ENCODE data around the gene COX8A.
"Not testable (repeated sequence)": the region's sequence is repeated elsewhere in the genome, so short reads cannot be mapped to it uniquely, and the experiment has no call there.

COX8A gene

GRCh38 chr11:63969461-63969860 is 5.0 kb upstream of the COX8A start:
- H4K20me1 ChIP-seq (ENCODE audit: insufficient read depth, low read length, poor library complexity, severe bottlenecking) = no peaks in the 10 kb centered on the region
- H3K4me2 ChIP-seq (ENCODE audit: low read depth, low read length, poor library complexity, severe bottlenecking) = no peak overlapping the region
- H3K36me3 ChIP-seq (ENCODE audit: insufficient read depth, low read length) = no peaks in the 10 kb centered on the region
- peaks cover under 1% of the 10 kb centered on the region; the same call in 1 of the 2 replicates for H3K79me2 ChIP-seq (ENCODE audit: insufficient read depth, low read length)
- no peaks in the 10 kb centered on the region for H3K9me2 ChIP-seq (replicated peaks; ENCODE audit: low read depth, low read length)
- no peak overlapping the region for H3K4me3 ChIP-seq (ENCODE audit: low read length, poor library complexity, severe bottlenecking)
- no peaks in the 10 kb centered on the region for H3K27me3 ChIP-seq (ENCODE audit: insufficient read depth, low read length, poor library complexity, severe bottlenecking)
- H2AFZ ChIP-seq (ENCODE audit: low read length) = no peak overlapping the region
- no peaks in the 10 kb centered on the region for H3K9me3 ChIP-seq (ENCODE audit: insufficient read depth, low read depth, low read length)
- H3F3A ChIP-seq (ENCODE audit: low read depth) = no peaks in the 10 kb centered on the region
- H3K4me1 ChIP-seq (ENCODE audit: insufficient read depth, low read length, poor library complexity, severe bottlenecking) = no peaks in the 10 kb centered on the region
- no peak overlapping the region for H3K9ac ChIP-seq (ENCODE audit: low read depth, low read length, poor library complexity, severe bottlenecking)
- TF ChIP-seq CTCF (conservative IDR thresholded peaks at IDR 0.05; ENCODE audit: low read length) = no peak

- H2AFZ ChIP-seq (ENCODE audit: low read length) = no peak overlapping the region
These were observed 3.5 kb upstream of the COX8A start for GRCh38 chr11:63970902-63971301.

GRCh38 chr11:63973912-63974258 is 535 bp upstream of the COX8A start:
- not testable (repeated sequence) for H3K27me3 ChIP-seq (ENCODE audit: insufficient read depth, low read length, poor library complexity, severe bottlenecking); H3K9me3 ChIP-seq (ENCODE audit: insufficient read depth, low read depth, low read length); H3K36me3 ChIP-seq (ENCODE audit: insufficient read depth, low read length); H3K9ac ChIP-seq (ENCODE audit: low read depth, low read length, poor library complexity, severe bottlenecking); H3K9me2 ChIP-seq (replicated peaks; ENCODE audit: low read depth, low read length); H3F3A ChIP-seq (ENCODE audit: low read depth); H2AFZ ChIP-seq (ENCODE audit: low read length)
- H3K79me2 ChIP-seq (ENCODE audit: insufficient read depth, low read length) = peaks cover 45% of the 10 kb centered on the region
- peak overlapping the region; percentile 45 for H3K4me2 ChIP-seq (ENCODE audit: low read depth, low read length, poor library complexity, severe bottlenecking)
- peak overlapping the region; percentile 48 for H3K4me3 ChIP-seq (ENCODE audit: low read length, poor library complexity, severe bottlenecking)
- H4K20me1 ChIP-seq (ENCODE audit: insufficient read depth, low read length, poor library complexity, severe bottlenecking) = peaks cover 16% of the 10 kb centered on the region
- H3K4me1 ChIP-seq (ENCODE audit: insufficient read depth, low read length, poor library complexity, severe bottlenecking) = peaks cover 29% of the 10 kb centered on the region

More at GRCh38 chr11:63970902-63971301, 3.5 kb upstream of the COX8A start:
- H3K4me2 ChIP-seq (ENCODE audit: low read depth, low read length, poor library complexity, severe bottlenecking) = no peak overlapping the region
- no peaks in the 10 kb centered on the region for H3K36me3 ChIP-seq (ENCODE audit: insufficient read depth, low read length)
- H3K27me3 ChIP-seq (ENCODE audit: insufficient read depth, low read length, poor library complexity, severe bottlenecking) = no peaks in the 10 kb centered on the region
- H3K4me1 ChIP-seq (ENCODE audit: insufficient read depth, low read length, poor library complexity, severe bottlenecking) = peaks cover 4% of the 10 kb centered on the region
- H3K9me3 ChIP-seq (ENCODE audit: insufficient read depth, low read depth, low read length) = no peaks in the 10 kb centered on the region
- H3K4me3 ChIP-seq (ENCODE audit: low read length, poor library complexity, severe bottlenecking) = no peak overlapping the region
- no peaks in the 10 kb centered on the region for H3F3A ChIP-seq (ENCODE audit: low read depth)
- H3K9me2 ChIP-seq (replicated peaks; ENCODE audit: low read depth, low read length) = no peaks in the 10 kb centered on the region
- H3K79me2 ChIP-seq (ENCODE audit: insufficient read depth, low read length) = peaks cover 15% of the 10 kb centered on the region
- H4K20me1 ChIP-seq (ENCODE audit: insufficient read depth, low read length, poor library complexity, severe bottlenecking) = no peaks in the 10 kb centered on the region
- no peak for TF ChIP-seq EZH2phosphoT487 (IDR thresholded peaks at IDR 0.05; ENCODE audit: borderline replicate concordance)
- no peak for TF ChIP-seq CTCF (conservative IDR thresholded peaks at IDR 0.05; ENCODE audit: low read length)
- H3K9ac ChIP-seq (ENCODE audit: low read depth, low read length, poor library complexity, severe bottlenecking) = no peak overlapping the region

DNA sequence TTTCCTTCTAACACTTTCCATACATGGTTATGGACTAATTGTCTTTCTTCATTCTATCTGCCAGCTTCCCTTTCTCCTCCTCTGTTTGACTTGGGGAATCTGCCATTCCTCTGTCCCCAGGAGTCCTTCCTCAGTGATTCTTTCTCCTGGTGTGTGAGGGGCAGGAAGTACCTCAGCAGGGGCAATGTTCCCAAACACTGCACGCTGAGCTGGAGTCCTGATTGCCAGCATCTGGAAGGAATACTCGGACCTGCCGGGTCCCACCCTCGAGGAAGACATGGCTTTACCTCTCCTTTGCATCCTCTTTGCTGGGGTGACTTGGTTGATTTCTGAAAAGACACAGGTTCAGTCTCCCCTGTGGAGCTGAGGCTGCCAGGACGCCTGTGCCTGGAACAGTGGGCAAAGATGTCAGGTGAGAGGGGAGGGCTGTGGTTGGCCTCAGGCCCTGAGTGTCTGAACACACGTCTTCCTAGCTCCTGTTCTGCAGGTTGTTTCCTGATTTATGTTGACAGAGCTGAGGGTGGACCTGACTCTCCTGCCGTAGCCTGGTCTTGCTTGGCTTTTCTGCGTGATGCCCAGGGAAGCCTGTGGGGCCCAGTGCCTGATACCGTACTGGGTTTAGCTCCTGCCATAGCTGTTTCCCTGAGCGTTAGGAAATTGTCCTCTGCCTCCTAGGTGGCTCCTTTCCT is 4.3 kb downstream of the COX8A start:
- Histone ChIP-seq H2AFZ (ENCODE audit: low read length) (no peak overlapping the region), H3K9ac (ENCODE audit: low read depth, low read length, poor library complexity, severe bottlenecking) (peak overlapping the region; percentile 48), H3K4me3 (ENCODE audit: low read length, poor library complexity, severe bottlenecking) (no peak overlapping the region), H3K79me2 (ENCODE audit: insufficient read depth, low read length) (peaks cover 71% of the 10 kb centered on the region), H3K4me2 (ENCODE audit: low read depth, low read length, poor library complexity, severe bottlenecking) (peak overlapping the region; percentile 43), H3K27me3 (ENCODE audit: insufficient read depth, low read length, poor library complexity, severe bottlenecking) (no peaks in the 10 kb centered on the region), H4K20me1 (ENCODE audit: insufficient read depth, low read length, poor library complexity, severe bottlenecking) (peaks cover 16% of the 10 kb centered on the region), H3K9me2 (replicated peaks; ENCODE audit: low read depth, low read length) (no peaks in the 10 kb centered on the region), H3K36me3 (ENCODE audit: insufficient read depth, low read length) (no peaks in the 10 kb centered on the region), H3K9me3 (ENCODE audit: insufficient read depth, low read depth, low read length) (no peaks in the 10 kb centered on the region), H3F3A (ENCODE audit: low read depth) (no peaks in the 10 kb centered on the region), H3K4me1 (ENCODE audit: insufficient read depth, low read length, poor library complexity, severe bottlenecking) (peaks cover 40% of the 10 kb centered on the region)
- TF ChIP-seq CTCF (conservative IDR thresholded peaks at IDR 0.05; ENCODE audit: low read length) (no peak), EZH2phosphoT487 (IDR thresholded peaks at IDR 0.05; ENCODE audit: borderline replicate concordance) (no peak)
